Measurements from ENCODE around the gene FXYD4.

FXYD4 gene

DNA sequence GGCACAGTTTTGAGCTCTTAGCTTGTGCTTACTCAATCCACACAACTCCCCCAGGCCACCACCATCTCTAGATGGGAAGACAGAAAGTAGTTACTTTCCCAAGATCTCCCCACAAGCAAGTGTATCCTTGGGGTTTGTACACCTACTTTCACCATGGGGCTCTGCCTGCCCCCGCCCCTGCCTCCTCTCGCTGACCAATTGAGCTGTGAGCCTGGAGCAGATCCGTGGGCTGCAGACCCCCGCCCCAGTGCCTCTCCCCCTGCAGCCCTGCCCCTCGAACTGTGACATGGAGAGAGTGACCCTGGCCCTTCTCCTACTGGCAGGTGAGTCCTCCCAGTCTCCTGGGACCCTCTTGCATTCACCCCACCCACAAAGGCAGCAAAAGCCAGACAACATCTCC lies 2.0 kb downstream of the FXYD4 start:
- TF ChIP-seq, protein P1, sequence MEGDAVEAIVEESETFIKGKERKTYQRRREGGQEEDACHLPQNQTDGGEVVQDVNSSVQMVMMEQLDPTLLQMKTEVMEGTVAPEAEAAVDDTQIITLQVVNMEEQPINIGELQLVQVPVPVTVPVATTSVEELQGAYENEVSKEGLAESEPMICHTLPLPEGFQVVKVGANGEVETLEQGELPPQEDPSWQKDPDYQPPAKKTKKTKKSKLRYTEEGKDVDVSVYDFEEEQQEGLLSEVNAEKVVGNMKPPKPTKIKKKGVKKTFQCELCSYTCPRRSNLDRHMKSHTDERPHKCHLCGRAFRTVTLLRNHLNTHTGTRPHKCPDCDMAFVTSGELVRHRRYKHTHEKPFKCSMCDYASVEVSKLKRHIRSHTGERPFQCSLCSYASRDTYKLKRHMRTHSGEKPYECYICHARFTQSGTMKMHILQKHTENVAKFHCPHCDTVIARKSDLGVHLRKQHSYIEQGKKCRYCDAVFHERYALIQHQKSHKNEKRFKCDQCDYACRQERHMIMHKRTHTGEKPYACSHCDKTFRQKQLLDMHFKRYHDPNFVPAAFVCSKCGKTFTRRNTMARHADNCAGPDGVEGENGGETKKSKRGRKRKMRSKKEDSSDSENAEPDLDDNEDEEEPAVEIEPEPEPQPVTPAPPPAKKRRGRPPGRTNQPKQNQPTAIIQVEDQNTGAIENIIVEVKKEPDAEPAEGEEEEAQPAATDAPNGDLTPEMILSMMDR (conservative IDR thresholded peaks at IDR 0.05) = no peak
- no peak for TF ChIP-seq ZFX (IDR thresholded peaks at IDR 0.05)
- no peak overlapping the region for H3K27ac ChIP-seq

DNA sequence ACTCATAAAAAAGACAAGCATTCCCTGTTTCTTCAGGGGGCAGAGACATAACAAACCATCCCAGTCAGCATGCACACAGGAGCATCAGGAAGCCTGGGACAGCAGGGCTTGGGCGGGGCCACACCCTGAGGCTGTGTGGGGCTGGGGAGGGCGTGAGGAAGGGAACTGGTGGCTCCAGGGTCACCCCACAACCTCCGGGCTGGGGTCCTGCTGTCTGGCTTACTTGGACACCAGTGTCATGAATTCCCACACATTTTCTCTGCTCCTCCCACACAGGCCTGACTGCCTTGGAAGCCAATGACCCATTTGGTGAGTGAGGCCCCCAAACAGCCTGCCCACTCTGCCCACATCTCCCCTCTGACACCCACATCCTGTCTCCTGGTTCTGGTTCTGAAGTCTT lies 2.8 kb downstream of the FXYD4 start:
- TF ChIP-seq, protein P1 (conservative IDR thresholded peaks at IDR 0.05) = no peak
- TF ChIP-seq ZFX (IDR thresholded peaks at IDR 0.05) = no peak
- no peak overlapping the region for H3K27ac ChIP-seq

DNA sequence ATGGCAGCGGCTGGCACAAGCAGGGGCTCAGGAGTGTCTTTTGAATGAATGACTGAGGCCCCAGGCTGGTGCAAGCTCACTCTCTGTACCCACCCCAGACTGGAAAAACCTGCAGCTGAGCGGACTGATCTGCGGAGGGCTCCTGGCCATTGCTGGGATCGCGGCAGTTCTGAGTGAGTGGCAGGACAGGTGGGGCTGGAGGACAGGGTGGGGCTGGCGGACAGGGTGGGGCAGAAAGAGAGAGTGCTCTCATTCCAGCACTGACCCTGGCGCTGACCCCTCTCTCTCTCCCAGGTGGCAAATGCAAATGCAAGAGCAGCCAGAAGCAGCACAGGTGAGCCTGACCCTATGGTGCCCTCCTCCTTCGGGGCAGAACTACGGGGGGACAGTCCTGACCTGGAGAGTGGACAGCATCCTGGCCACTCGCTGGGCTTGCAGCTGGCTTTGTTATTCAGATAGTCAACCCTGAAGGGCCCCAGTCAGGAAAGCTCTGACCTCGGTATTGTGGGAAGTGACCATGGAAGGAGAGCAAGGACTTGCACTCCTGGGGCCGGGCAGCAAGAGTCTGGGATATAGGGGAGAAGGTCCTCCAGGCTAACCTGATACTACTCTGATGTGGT lies 4.1 kb downstream of the FXYD4 start:
- H3K27ac ChIP-seq = no peak overlapping the region
- no peak for TF ChIP-seq ZFX (IDR thresholded peaks at IDR 0.05)
- TF ChIP-seq, protein P1 (conservative IDR thresholded peaks at IDR 0.05) = no peak

DNA sequence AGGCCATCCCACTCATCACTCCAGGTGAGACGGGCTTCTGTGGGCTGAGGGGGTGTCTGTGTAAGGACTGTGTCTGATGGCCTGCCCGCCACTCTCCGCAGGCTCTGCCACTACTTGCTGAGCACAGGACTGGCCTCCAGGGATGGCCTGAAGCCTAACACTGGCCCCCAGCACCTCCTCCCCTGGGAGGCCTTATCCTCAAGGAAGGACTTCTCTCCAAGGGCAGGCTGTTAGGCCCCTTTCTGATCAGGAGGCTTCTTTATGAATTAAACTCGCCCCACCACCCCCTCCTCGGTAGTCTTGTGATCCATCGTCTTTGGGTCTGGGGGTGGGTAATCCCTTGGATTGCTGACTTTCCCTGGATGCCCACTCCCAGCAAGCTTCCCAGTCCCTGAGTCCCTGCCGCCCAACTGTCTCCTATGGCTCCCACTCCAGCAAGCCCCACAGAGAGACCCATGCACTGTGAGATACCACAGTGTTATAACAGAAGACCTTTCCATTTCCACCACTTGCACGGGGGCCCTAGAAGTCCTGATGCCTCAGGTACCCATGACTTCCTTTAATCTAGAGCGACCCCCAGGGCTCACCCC lies 4.7 kb downstream of the FXYD4 start:
- no peak for TF ChIP-seq ZFX (IDR thresholded peaks at IDR 0.05)
- TF ChIP-seq, protein P1 (conservative IDR thresholded peaks at IDR 0.05) = no peak
- H3K27ac ChIP-seq = no peak overlapping the region

DNA sequence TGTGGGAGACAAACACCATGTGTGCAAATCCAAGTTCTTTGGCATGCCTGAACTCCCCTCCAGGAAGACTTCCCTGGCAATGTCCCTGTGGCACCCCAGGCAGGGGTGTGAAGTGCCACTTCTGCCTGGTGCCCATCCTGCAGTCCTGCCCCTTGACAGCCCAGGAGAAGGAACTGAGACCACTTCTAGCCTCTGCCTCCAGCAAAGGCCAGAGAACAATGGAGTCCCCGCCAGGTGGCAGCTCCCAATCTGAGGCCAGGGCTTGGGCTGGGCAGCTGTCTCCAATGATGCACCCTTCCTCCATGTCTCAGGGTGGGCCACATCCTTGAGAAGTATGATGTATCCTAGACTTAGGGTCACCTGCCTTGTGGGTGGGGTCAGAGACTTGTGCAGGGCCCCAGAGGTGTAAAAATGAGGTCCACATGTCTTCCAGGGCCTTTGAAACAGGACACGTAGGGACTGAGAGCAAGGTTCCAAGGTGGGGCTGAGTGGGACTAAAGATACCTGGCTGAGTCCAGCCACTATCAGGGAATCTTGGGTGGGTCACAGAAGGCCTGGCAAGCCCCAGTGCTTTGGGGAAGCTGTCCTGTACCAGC lies 5.5 kb downstream of the FXYD4 start:
- H3K27ac ChIP-seq = no peak overlapping the region
- TF ChIP-seq ZFX (IDR thresholded peaks at IDR 0.05) = no peak
- TF ChIP-seq, protein P1 (conservative IDR thresholded peaks at IDR 0.05) = no peak

DNA sequence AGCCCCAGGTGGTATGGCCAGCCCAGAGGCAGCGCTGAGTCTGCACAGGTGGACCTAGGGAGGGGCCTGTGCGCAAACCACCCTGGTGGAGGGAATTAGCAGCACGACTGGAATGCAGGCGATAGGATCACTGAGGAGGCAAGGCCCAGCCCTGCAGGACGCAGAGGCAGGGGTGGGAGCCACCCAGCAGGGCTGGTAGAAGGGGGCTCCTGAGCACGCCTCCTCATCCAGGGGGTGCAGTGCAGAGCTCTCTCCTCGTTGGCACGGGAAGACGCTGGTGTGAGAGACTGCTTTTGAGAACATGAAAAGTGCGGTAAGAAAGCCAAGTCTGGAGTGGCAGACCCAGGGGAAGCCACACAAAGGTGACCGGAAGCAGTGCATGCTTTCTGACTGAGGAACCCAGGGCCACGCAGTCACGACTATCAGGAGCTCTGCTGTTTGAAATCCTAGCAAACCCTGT lies 6.0 kb downstream of the FXYD4 start:
- TF ChIP-seq, protein P1 (conservative IDR thresholded peaks at IDR 0.05) = no peak
- TF ChIP-seq ZFX (IDR thresholded peaks at IDR 0.05) = no peak
- H3K27ac ChIP-seq = no peak overlapping the region

DNA sequence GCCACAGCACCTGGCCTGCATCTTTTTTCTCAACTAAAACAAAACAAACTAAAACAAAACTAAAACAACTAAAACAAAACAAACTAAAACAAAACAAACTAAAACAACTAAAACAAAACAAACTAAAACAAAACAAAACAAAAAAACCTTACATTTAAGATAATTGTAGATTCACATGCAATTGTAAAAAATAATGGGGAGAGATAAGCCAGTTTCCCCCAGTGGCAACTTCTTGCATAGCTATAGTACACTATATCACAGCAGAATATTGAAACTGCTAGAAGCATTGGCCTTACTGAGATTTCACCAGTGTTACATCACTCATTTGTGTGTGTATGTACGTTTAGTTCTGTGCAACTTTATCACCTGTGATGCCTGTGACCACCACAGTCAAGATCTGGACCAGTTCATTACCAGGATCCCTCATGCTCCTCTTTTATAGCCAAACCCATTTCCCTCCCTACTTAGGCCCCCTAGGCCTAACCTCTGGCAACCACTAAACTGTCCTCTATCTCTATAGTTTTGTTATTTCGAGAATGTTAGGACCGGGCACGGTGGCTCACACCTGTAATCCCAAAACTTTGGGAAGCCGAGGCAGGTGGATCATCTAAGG lies 9.3 kb downstream of the FXYD4 start:
- H3K27ac ChIP-seq = no peak overlapping the region
- TF ChIP-seq ZFX (IDR thresholded peaks at IDR 0.05) = no peak
- TF ChIP-seq, protein P1 (conservative IDR thresholded peaks at IDR 0.05) = no peak; the same call in 1 of the 2 replicates

Data from C4-2B (cell line).